T-helper 9 cell (primary cell): ENCODE results near the gene PARG.
"Not testable (repeated sequence)": the region's sequence is repeated elsewhere in the genome, so short reads cannot be mapped to it uniquely, and the experiment has no call there.

Experiments
- DNase-seq: peaks from one replicate; pipeline ENCODE4 v3.0.0-alpha.2; 2020
- total RNA-seq, 2 donors: gene quantifications; one replicate each; lab custom pipeline; 2026; lab: John Stamatoyannopoulos, UW

PARG gene
- total RNA-seq, result 34.0 to 57.4 reads per million in 2 donors

- peak; percentile 71 for DNase-seq
Observed at GRCh38 chr10:49941447-49942338, at the start of gene PARG, which contains the start of gene TIMM23B. TSS of gene PARG (minus strand) at chr10:49942027. CDS start at chr10:49941725, 302 bp downstream. TSS of gene TIMM23B (plus strand) at chr10:49942053. CDS start at chr10:49942195, 142 bp downstream.

GRCh38 chr10:49988376-49988775, 46.5 kb upstream of the PARG start, which contains the start of gene AGAP6:
TSS of gene AGAP6 (plus strand) at chr10:49988406. CDS start at chr10:49988716, 310 bp downstream.
- not testable (repeated sequence) for DNase-seq

GRCh38 chr10:49987207-49987606, 45.4 kb upstream of the PARG start:
- not testable (repeated sequence) for DNase-seq

- not testable (repeated sequence) for DNase-seq
Observed at GRCh38 chr10:49977756-49978155, 35.9 kb upstream of the PARG start.

- DNase-seq, result not testable (repeated sequence)
Observed at GRCh38 chr10:49972094-49972493, 30.3 kb upstream of the PARG start.

GRCh38 chr10:49971466-49971865, 29.6 kb upstream of the PARG start:
- DNase-seq, result not testable (repeated sequence)

GRCh38 chr10:49970331-49970857, 28.6 kb upstream of the PARG start:
- DNase-seq, result not testable (repeated sequence)

- not testable (repeated sequence) for DNase-seq
Observed at GRCh38 chr10:49953122-49953521, 11.3 kb upstream of the PARG start.

- DNase-seq, result not testable (repeated sequence)
Observed at GRCh38 chr10:49952006-49952405, 10.2 kb upstream of the PARG start.

- DNase-seq, result not testable (repeated sequence)
Observed at GRCh38 chr10:49948737-49949136, 6.9 kb upstream of the PARG start.

GRCh38 chr10:49948142-49948541, 6.3 kb upstream of the PARG start:
- DNase-seq, result not testable (repeated sequence)

GRCh38 chr10:49943607-49944006, 1.8 kb upstream of the PARG start:
- not testable (repeated sequence) for DNase-seq

GRCh38 chr10:49942339-49942705, 495 bp upstream of the PARG start:
- not testable (repeated sequence) for DNase-seq

GRCh38 chr10:49931959-49932728, 9.7 kb downstream of the PARG start:
- not testable (repeated sequence) for DNase-seq

GRCh38 chr10:49931276-49931675, 10.6 kb downstream of the PARG start:
- DNase-seq, result not testable (repeated sequence)

GRCh38 chr10:49923572-49923971, 18.3 kb downstream of the PARG start:
- DNase-seq, result not testable (repeated sequence)

- not testable (repeated sequence) for DNase-seq
Observed at GRCh38 chr10:49922041-49922440, 19.8 kb downstream of the PARG start.

- DNase-seq, result not testable (repeated sequence)
Observed at GRCh38 chr10:49917927-49918326, 23.9 kb downstream of the PARG start.

- not testable (repeated sequence) for DNase-seq
Observed at GRCh38 chr10:49916451-49916850, 25.4 kb downstream of the PARG start.

- not testable (repeated sequence) for DNase-seq
Observed at GRCh38 chr10:49910295-49910694, 31.5 kb downstream of the PARG start.

- DNase-seq, result not testable (repeated sequence)
Observed at GRCh38 chr10:49908290-49909080, 33.3 kb downstream of the PARG start.

- DNase-seq, result not testable (repeated sequence)
Observed at GRCh38 chr10:49903829-49904228, 38.0 kb downstream of the PARG start.
